Gastrocnemius medialis (tissue), 4 donors: Measurements from ENCODE around the gene FANCE. TPM values are rescaled to one million over a fixed set of nuclear protein-coding genes. Genes with fewer than 3 reads are reported as not detected.

Source experiments
- ATAC-seq, 2 donors: fragments of 150-250 bp; one replicate each; pipeline ENCODE4 v1.9.1; 2016
- DNase-seq, 2 donors: peaks; one replicate each; pipeline ENCODE4 v3.0.0-alpha.2; 2019
- H3K27ac ChIP-seq, 4 donors: fragments of 200-600 bp; sonication (generic); 1 replicate in 1 of 4; 2 replicates in 3 of 4; pipeline ENCODE4 v1.5.1; 2016 to 2018; ENCODE audit warnings: mild to moderate bottlenecking in 2 of 4, moderate library complexity in 1 of 4
- H3K27me3 ChIP-seq, 3 donors: fragments of 200-600 bp; sonication (generic) in 2 of 3; 1 replicate in 1 of 3; 2 replicates in 2 of 3; pipeline versions ENCODE4 v1.5.1 to v1.6.0; 2016 to 2019; ENCODE audit warnings: mild to moderate bottlenecking in 1 of 3, moderate library complexity in 1 of 3
- H3K36me3 ChIP-seq, 2 donors: fragments of 200-600 bp; sonication (generic) in 1 of 2; one replicate each; pipeline ENCODE4 v1.5.1; 2017 to 2018
- H3K4me1 ChIP-seq, 2 donors: fragments of 200-600 bp; sonication (generic) in 1 of 2; one replicate each; pipeline ENCODE4 v1.5.1; 2016 to 2017; ENCODE audit warnings: mild to moderate bottlenecking in 2 of 2
- H3K4me3 ChIP-seq, 4 donors: fragments of 200-600 bp; sonication (generic) in 3 of 4; 1 replicate in 1 of 4; 2 replicates in 3 of 4; pipeline ENCODE4 v1.5.1; 2016 to 2019; ENCODE audit warnings: mild to moderate bottlenecking in 2 of 4
- H3K9me3 ChIP-seq, 3 donors: fragments of 200-600 bp; sonication (generic) in 2 of 3; 1 replicate in 1 of 3; 2 replicates in 2 of 3; pipeline ENCODE4 v1.5.1; 2016 to 2019
- CTCF ChIP-seq, 5 experiments: fragments of 450-650 bp in 3 of 5; fragments of 200-600 bp in 2 of 5; sonication (generic) in 2 of 5; IDR thresholded peaks in 4 of 5; conservative IDR thresholded peaks in 1 of 5; 1 replicate in 4 of 5; 2 replicates in 1 of 5; pipeline ENCODE4 v1.5.1; 2016 to 2019; ENCODE audit warnings: antibody characterized with exemption in 5 of 5, mild to moderate bottlenecking in 3 of 5, moderate library complexity in 3 of 5
- POLR2A ChIP-seq, 2 donors: fragments of 450-650 bp; IDR thresholded peaks; one replicate each; pipeline ENCODE4 v1.6.1; 2017; ENCODE audit warnings: antibody characterized with exemption in 2 of 2, mild to moderate bottlenecking in 2 of 2, moderate library complexity in 2 of 2
- in situ Hi-C, 4 donors: fragments of 200-750 bp; cut with MboI; loops; one replicate each; pipeline versions ENCODE4 v1.15.0 to v1.8.0; 2017; ENCODE audit warnings: low sequenced_read_pairs in 4 of 4
- intact Hi-C: fragments of 100-400 bp; cut with DNase I; formaldehyde crosslinking; loops from one replicate; pipeline ENCODE4 v1.15.1; 2023; ENCODE audit warnings: low total_unique reads
- total RNA-seq, 4 donors: library from RNA; depleted of rRNA; stranded (reverse); fragments of >200 nt; gene quantifications; one replicate each; pipeline versions ENCODE4 v1.1.0 to v1.2.3, GENCODE V29; 2016

Gene FANCE
- total RNA-seq, 4 donors from 2014 or later, result 2.5 to 10.5 (median 5.9) TPM

GRCh38 chr6:35457907-35458306 is 5.8 kb downstream of the FANCE start:
- Histone ChIP-seq H3K27me3 (no peaks in the 10 kb centered on the region), H3K36me3 (peaks cover 0 to 19% of the 10 kb centered on the region in 2 donors), H3K4me1 (peaks cover 24 to 29% of the 10 kb centered on the region in 2 donors), H3K27ac (no peak overlapping the region), H3K4me3 (no peak overlapping the region), H3K9me3 (no peaks in the 10 kb centered on the region)
- intact Hi-C loops, result no loop called here
- DNase-seq (no peak), ATAC-seq (no peak)
- no peak for TF ChIP-seq POLR2A (IDR thresholded peaks at IDR 0.05)
- TF ChIP-seq CTCF (IDR thresholded peaks at IDR 0.05 in 4 of 5, conservative IDR thresholded peaks at IDR 0.05 in 1 of 5), result no peak
- in situ Hi-C loops, result loop anchor here in 2 of 4 donors (10.0 kb wide), 1 partner anchor 113 kb away; the partner anchor contains the start of gene PPARD (in 2 of the 2)

- intact Hi-C loops (no loop called here), in situ Hi-C loops (no loop called here)
- H3K27me3 ChIP-seq, result no peaks in the 10 kb centered on the region
- H3K4me3 ChIP-seq, result no peak overlapping the region
- TF ChIP-seq POLR2A (IDR thresholded peaks at IDR 0.05), result no peak
- no peak for TF ChIP-seq CTCF (IDR thresholded peaks at IDR 0.05 in 4 of 5, conservative IDR thresholded peaks at IDR 0.05 in 1 of 5)
- DNase-seq (no peak), ATAC-seq (no peak)
- no peaks in the 10 kb centered on the region for H3K9me3 ChIP-seq
- H3K4me1 ChIP-seq, result no peaks in the 10 kb centered on the region
- peaks cover 0 to 19% of the 10 kb centered on the region in 2 donors for H3K36me3 ChIP-seq
- no peak overlapping the region for H3K27ac ChIP-seq
Observed at GRCh38 chr6:35461270-35461669, 9.1 kb downstream of the FANCE start.

- Histone ChIP-seq H3K9me3 (no peaks in the 10 kb centered on the region), H3K27me3 (no peaks in the 10 kb centered on the region), H3K4me3 (no peak overlapping the region), H3K36me3 (peaks cover 0 to 10% of the 10 kb centered on the region in 2 donors), H3K4me1 (peaks cover 5% of the 10 kb centered on the region in 2 donors), H3K27ac (no peak overlapping the region)
- intact Hi-C loops (no loop called here), in situ Hi-C loops (no loop called here)
- TF ChIP-seq POLR2A (IDR thresholded peaks at IDR 0.05) (no peak), CTCF (IDR thresholded peaks at IDR 0.05 in 4 of 5, conservative IDR thresholded peaks at IDR 0.05 in 1 of 5) (no peak)
- ATAC-seq (no peak), DNase-seq (no peak)
Observed at GRCh38 chr6:35463292-35463691, 11.2 kb downstream of the FANCE start.

GRCh38 chr6:35465646-35466045 is 13.5 kb downstream of the FANCE start:
- in situ Hi-C loops (no loop called here), intact Hi-C loops (no loop called here)
- H3K4me3 ChIP-seq, result no peak overlapping the region
- DNase-seq (no peak), ATAC-seq (no peak)
- H3K27ac ChIP-seq, result no peak overlapping the region
- H3K4me1 ChIP-seq, result peaks cover 18 to 23% of the 10 kb centered on the region in 2 donors
- TF ChIP-seq CTCF (IDR thresholded peaks at IDR 0.05 in 4 of 5, conservative IDR thresholded peaks at IDR 0.05 in 1 of 5), result no peak
- TF ChIP-seq POLR2A (IDR thresholded peaks at IDR 0.05), result no peak
- no peaks in the 10 kb centered on the region for H3K27me3 ChIP-seq
- peaks cover 0 to 8% of the 10 kb centered on the region in 2 donors for H3K36me3 ChIP-seq
- no peaks in the 10 kb centered on the region for H3K9me3 ChIP-seq
